ENCODE measurements around the gene DCANP1. TPM values are rescaled to one million over a fixed set of nuclear protein-coding genes. Genes with fewer than 3 reads are reported as not detected.

DCANP1 gene
- total and polyA plus RNA-seq, 9 of the 15 experiments (the other 6 are each of a cell fraction or from before 2014, with no cell fraction given) = not detected

DNA sequence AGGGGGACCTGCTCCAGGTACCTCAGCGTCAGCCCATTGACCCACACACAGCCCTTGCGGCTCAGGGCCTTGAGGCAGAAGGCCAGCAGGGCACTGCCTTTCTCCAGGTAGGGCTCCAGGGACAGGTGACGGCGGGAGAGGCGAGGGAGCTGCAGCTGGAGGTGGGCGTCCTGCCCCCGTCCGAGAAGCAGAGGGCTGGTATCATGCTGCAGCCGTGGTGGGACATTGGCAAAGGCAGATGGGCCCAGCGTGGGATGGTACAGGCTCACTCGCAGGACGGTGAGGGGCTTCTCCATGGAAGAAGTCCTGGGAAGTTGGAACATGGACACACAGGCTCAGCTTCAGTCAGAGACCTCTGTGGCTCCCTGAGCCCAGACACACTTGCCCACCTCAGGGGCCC, 2.5 kb upstream of the DCANP1 start:
- Histone ChIP-seq H3K9me3 (replicated peaks; ENCODE audit: control insufficient read depth, insufficient read depth, low read depth, low read length) (no peaks in the 10 kb centered on the region), H3K4me3 (no peak overlapping the region), H3K9me1 (ENCODE audit: control insufficient read depth, insufficient read depth, low read length) (no peaks in the 10 kb centered on the region), H3K4me1 (replicated peaks in 1 of 2; ENCODE audit: control insufficient read depth in 2 of 2, insufficient read depth in 2 of 2, low read length in 2 of 2) (peaks cover 0 to 10% of the 10 kb centered on the region in 2 experiments; a peak in 2 of 5 replicates), H3K36me3 (ENCODE audit: control insufficient read depth, insufficient read depth, low read length) (no peaks in the 10 kb centered on the region), H3K79me2 (ENCODE audit: control insufficient read depth, insufficient read depth, low read length) (no peaks in the 10 kb centered on the region), H4K20me1 (replicated peaks; ENCODE audit: control insufficient read depth, insufficient read depth, low read length) (no peaks in the 10 kb centered on the region; the same call in 1 of the 2 replicates), H3K4me2 (ENCODE audit: insufficient read depth, low read length) (no peak overlapping the region), H3K9ac (ENCODE audit: insufficient read depth in 1 of 2, low read depth in 2 of 2, low read length in 2 of 2) (no peak overlapping the region), H2AFZ (ENCODE audit: low read depth, low read length) (no peak overlapping the region), H3K27me3 (ENCODE audit: control insufficient read depth in 2 of 2, insufficient read depth in 2 of 2, low read length in 2 of 2) (no peaks in the 10 kb centered on the region; a peak in 3 of 5 replicates), H3K27ac (ENCODE audit: extremely low read depth, low read depth, low read length) (no peak overlapping the region)
- in situ Hi-C loops (cut with MboI) = no loop called here
- ATAC-seq (no peak), DNase-seq (ENCODE audit: extremely low read depth in 1 of 4, low spot score in 3 of 4) (no peak), FAIRE-seq (no peak)
- ChIA-PET CTCF (ENCODE audit: low intra/inter-chr PET ratio) (interaction anchor here (0.7 kb wide), 1 partner anchor 147 kb away, joined by 3 read pairs; no protein-coding TSS in a partner anchor), POLR2A (interaction anchor here (1.4 kb wide), 1 partner anchor 8 kb away, joined by 5 read pairs; no protein-coding TSS in a partner anchor)
- no TSS peak for BruUV-seq (replicated peaks)
- WGBS (ENCODE audit: insufficient coverage, low coverage, missing lambda C conversion rate) = 34% methylated on average over 9 of the region's 12 CpGs
- intact Hi-C loops (cut with micrococcal nuclease) = no loop called here
- no peak for TF ChIP-seq ZBED1 (IDR thresholded peaks at IDR 0.05)
- TF ChIP-seq MTA3 (IDR thresholded peaks at IDR 0.05; ENCODE audit: borderline replicate concordance) = no peak
- no peak for TF ChIP-seq EZH2 (IDR thresholded peaks at IDR 0.05; ENCODE audit: borderline replicate concordance, low read depth, low read length)
- TF ChIP-seq MTA2 (IDR thresholded peaks at IDR 0.05; ENCODE audit: low read depth) = no peak
- TF ChIP-seq KDM5B (IDR thresholded peaks at IDR 0.05; ENCODE audit: insufficient replicate concordance, low read depth, low read length) = no peak
- no peak for TF ChIP-seq ZSCAN29 (IDR thresholded peaks at IDR 0.05)
- no peak for TF ChIP-seq ZNF121 (CRISPR knock-in tag; conservative IDR thresholded peaks at IDR 0.05)
- TF ChIP-seq SRF (CRISPR knock-in tag; IDR thresholded peaks at IDR 0.05) = no peak
- no peak for TF ChIP-seq TAF9B (IDR thresholded peaks at IDR 0.05; ENCODE audit: partially characterized antibody)
- TF ChIP-seq NCOA4 (IDR thresholded peaks at IDR 0.05; ENCODE audit: partially characterized antibody) = no peak
- TF ChIP-seq BCL6 (CRISPR knock-in tag; IDR thresholded peaks at IDR 0.05) = no peak
- TF ChIP-seq, protein P1, sequence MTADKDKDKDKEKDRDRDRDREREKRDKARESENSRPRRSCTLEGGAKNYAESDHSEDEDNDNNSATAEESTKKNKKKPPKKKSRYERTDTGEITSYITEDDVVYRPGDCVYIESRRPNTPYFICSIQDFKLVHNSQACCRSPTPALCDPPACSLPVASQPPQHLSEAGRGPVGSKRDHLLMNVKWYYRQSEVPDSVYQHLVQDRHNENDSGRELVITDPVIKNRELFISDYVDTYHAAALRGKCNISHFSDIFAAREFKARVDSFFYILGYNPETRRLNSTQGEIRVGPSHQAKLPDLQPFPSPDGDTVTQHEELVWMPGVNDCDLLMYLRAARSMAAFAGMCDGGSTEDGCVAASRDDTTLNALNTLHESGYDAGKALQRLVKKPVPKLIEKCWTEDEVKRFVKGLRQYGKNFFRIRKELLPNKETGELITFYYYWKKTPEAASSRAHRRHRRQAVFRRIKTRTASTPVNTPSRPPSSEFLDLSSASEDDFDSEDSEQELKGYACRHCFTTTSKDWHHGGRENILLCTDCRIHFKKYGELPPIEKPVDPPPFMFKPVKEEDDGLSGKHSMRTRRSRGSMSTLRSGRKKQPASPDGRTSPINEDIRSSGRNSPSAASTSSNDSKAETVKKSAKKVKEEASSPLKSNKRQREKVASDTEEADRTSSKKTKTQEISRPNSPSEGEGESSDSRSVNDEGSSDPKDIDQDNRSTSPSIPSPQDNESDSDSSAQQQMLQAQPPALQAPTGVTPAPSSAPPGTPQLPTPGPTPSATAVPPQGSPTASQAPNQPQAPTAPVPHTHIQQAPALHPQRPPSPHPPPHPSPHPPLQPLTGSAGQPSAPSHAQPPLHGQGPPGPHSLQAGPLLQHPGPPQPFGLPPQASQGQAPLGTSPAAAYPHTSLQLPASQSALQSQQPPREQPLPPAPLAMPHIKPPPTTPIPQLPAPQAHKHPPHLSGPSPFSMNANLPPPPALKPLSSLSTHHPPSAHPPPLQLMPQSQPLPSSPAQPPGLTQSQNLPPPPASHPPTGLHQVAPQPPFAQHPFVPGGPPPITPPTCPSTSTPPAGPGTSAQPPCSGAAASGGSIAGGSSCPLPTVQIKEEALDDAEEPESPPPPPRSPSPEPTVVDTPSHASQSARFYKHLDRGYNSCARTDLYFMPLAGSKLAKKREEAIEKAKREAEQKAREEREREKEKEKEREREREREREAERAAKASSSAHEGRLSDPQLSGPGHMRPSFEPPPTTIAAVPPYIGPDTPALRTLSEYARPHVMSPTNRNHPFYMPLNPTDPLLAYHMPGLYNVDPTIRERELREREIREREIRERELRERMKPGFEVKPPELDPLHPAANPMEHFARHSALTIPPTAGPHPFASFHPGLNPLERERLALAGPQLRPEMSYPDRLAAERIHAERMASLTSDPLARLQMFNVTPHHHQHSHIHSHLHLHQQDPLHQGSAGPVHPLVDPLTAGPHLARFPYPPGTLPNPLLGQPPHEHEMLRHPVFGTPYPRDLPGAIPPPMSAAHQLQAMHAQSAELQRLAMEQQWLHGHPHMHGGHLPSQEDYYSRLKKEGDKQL (CRISPR knock-in tag; IDR thresholded peaks at IDR 0.05; ENCODE audit: borderline replicate concordance) = no peak
- no peak for TF ChIP-seq SMAD1 (IDR thresholded peaks at IDR 0.05; ENCODE audit: low read depth, low read length, partially characterized antibody)
- no peak for TF ChIP-seq RAD21 (CRISPR knock-in tag; conservative IDR thresholded peaks at IDR 0.05 in 1 of 2, IDR thresholded peaks at IDR 0.05 in 1 of 2)
- TF ChIP-seq RBM25 (IDR thresholded peaks at IDR 0.05; ENCODE audit: low read depth, low read length, severe bottlenecking) = no peak
- TF ChIP-seq, protein P2, sequence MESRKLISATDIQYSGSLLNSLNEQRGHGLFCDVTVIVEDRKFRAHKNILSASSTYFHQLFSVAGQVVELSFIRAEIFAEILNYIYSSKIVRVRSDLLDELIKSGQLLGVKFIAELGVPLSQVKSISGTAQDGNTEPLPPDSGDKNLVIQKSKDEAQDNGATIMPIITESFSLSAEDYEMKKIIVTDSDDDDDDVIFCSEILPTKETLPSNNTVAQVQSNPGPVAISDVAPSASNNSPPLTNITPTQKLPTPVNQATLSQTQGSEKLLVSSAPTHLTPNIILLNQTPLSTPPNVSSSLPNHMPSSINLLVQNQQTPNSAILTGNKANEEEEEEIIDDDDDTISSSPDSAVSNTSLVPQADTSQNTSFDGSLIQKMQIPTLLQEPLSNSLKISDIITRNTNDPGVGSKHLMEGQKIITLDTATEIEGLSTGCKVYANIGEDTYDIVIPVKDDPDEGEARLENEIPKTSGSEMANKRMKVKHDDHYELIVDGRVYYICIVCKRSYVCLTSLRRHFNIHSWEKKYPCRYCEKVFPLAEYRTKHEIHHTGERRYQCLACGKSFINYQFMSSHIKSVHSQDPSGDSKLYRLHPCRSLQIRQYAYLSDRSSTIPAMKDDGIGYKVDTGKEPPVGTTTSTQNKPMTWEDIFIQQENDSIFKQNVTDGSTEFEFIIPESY (CRISPR knock-in tag; IDR thresholded peaks at IDR 0.05) = no peak
- TF ChIP-seq PPARD (CRISPR knock-in tag; IDR thresholded peaks at IDR 0.05) = no peak
